Spinal cord (tissue), 10 donors: ENCODE measurements around the gene MTUS2. TPM values are rescaled to one million over a fixed set of nuclear protein-coding genes. Genes with fewer than 3 reads are reported as not detected.

Experiments
- DNase-seq, 6 donors: peaks; one replicate each; pipeline versions ENCODE4 v3.0.0 to v3.0.0-alpha.2; 2013 to 2015; ENCODE audit warnings: low spot score in 6 of 6, low read depth in 4 of 6
- H3K27ac ChIP-seq: one replicate; pipeline ENCODE4 v1.5.1; 2013; ENCODE audit warnings: low read depth, low read length, control low read depth
- H3K27me3 ChIP-seq: one replicate; pipeline ENCODE4 v1.6.1; 2013; ENCODE audit warnings: low read length; ENCODE audit not compliant: control insufficient read depth, insufficient read depth
- H3K36me3 ChIP-seq: one replicate; pipeline ENCODE4 v1.6.1; 2013; ENCODE audit warnings: low read length; ENCODE audit not compliant: control insufficient read depth, insufficient read depth
- H3K4me1 ChIP-seq: one replicate; pipeline ENCODE4 v1.6.1; 2013; ENCODE audit warnings: low read length; ENCODE audit not compliant: control insufficient read depth, insufficient read depth
- H3K4me3 ChIP-seq: one replicate; pipeline ENCODE4 v1.5.1; 2013; ENCODE audit warnings: low read depth, low read length, control low read depth
- H3K9me3 ChIP-seq: one replicate; pipeline ENCODE4 v1.6.1; 2013; ENCODE audit warnings: low read length; ENCODE audit not compliant: control insufficient read depth, insufficient read depth
- WGBS: methylation state at CpG from one replicate; pipeline ENCODE4 v1.1.5; 2013; ENCODE audit warnings: missing lambda C conversion rate; ENCODE audit not compliant: insufficient coverage; 5-methylcytosine and 5-hydroxymethylcytosine counted together
- polyA plus RNA-seq, 2 donors: library from polyadenylated mRNA; unstranded; fragments of 120-200 nt; gene quantifications; one replicate each; pipeline ENCODE4 v1.2.1, GENCODE V29; 2013; ENCODE audit not compliant: insufficient read length in 2 of 2
- total RNA-seq, 2 donors: library from RNA; depleted of rRNA in 1 of 2; stranded (reverse); fragments of 120-200 nt in 1 of 2; fragments of >200 nt in 1 of 2; gene quantifications; one replicate each; pipeline versions ENCODE4 v1.2.3 to v1.2.4, GENCODE V29; 2013 to 2014
- donor health status: healthy.

The MTUS2 gene
- total and polyA plus RNA-seq, 4 donors: 4.6 to 12.5 (median 10.1) TPM

DNA sequence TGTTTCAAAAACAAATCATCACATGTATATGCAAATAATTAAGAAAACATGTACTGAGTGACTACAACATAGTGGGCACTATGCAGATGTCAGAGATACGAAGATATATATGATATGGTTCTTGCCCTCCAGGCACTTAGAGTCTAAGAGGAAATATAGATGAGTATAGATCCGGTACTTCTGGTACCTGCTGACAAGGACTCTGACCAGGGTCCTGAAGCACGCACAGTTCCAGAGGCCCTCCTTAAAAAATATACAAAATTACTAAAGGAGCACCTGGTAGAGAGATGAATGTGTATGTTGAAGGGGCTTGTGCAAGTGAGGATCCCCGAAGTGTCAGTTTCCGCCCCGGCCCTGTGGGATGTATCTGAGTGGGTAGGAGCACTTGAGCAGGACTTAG lies 31.3 kb downstream of the MTUS2 start:
- no peak for DNase-seq
- no peaks in the 10 kb centered on the region for H3K27me3 ChIP-seq
- no peaks in the 10 kb centered on the region for H3K36me3 ChIP-seq
- no peaks in the 10 kb centered on the region for H3K9me3 ChIP-seq
- no peak overlapping the region for H3K27ac ChIP-seq
- no peaks in the 10 kb centered on the region for H3K4me1 ChIP-seq
- no peak overlapping the region for H3K4me3 ChIP-seq
- 100% methylated on average over 1 of the region's 6 CpGs for WGBS

DNA sequence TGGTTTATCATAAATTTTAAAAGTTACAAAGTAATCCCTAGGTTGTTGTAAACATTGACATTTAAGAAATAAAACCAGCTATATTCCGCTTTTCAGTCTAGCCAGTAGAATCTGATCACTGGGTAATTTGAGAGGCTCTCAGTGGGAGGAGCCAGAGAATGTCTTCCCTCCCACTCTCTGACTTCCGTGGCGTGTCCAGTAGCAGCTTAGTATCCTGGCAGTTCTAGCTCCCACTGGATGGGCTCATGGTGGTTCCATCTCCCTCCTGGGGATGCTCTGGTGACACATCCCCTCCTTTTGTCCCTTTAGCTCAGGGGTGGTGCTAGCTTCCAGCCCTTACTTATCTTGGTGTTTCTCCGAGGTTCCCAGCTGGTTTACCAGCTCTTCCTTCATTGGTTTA lies 34.5 kb downstream of the MTUS2 start:
- Histone ChIP-seq H3K36me3 (no peaks in the 10 kb centered on the region), H3K4me1 (no peaks in the 10 kb centered on the region), H3K4me3 (no peak overlapping the region), H3K27ac (no peak overlapping the region), H3K27me3 (no peaks in the 10 kb centered on the region), H3K9me3 (no peaks in the 10 kb centered on the region)
- WGBS: 72% methylated on average over 3 of the region's 4 CpGs
- DNase-seq: no peak

DNA sequence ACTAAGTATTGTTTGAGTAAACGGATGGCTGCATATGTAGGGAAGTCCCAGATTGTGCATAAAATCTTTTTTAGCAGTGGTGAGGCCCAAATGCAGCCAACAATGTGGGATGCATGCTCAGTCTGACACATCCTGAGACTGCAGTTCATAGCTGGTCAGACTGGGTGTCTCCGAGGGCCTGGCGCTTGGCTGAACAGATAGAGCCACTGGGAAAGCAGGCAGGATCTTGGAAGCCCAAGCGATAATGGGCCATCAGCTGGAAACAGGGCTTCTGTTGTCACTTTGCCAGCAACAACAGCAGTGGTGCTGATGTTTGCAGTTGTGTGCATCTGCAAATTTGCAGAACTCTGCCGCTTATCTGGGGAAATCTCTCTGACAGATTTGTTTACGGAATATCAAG lies 36.1 kb downstream of the MTUS2 start:
- Histone ChIP-seq H3K4me1 (no peaks in the 10 kb centered on the region), H3K27me3 (no peaks in the 10 kb centered on the region), H3K9me3 (no peaks in the 10 kb centered on the region), H3K4me3 (no peak overlapping the region), H3K27ac (no peak overlapping the region), H3K36me3 (no peaks in the 10 kb centered on the region)
- DNase-seq: peak in 1 of 6 donors; percentile 82
- 69% methylated on average over 6 of the region's 6 CpGs for WGBS

DNA sequence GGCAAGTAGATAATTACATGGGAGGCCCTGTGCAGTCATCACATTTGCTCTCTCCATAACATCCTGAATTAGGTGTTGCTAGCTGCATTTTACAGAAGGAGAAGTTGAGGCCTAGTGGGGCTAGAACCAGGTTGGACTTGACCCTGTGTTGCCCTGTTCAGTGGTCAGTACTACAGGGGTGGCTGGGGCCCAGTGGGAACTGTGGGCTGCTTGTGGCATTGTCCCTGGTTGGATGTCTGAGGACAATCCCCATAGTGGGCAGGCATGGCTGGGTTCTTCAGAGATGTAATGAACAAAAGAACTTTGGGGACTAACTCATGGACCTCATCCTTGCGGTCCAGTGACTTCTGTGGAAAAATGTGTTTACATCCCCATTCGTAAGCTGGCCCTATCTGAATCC lies 38.9 kb downstream of the MTUS2 start:
- no peak overlapping the region for H3K27ac ChIP-seq
- no peaks in the 10 kb centered on the region for H3K27me3 ChIP-seq
- H3K36me3 ChIP-seq: no peaks in the 10 kb centered on the region
- DNase-seq: no peak
- H3K4me1 ChIP-seq: no peaks in the 10 kb centered on the region
- WGBS: 70% methylated on average over 2 of the region's 2 CpGs
- H3K4me3 ChIP-seq: no peak overlapping the region
- H3K9me3 ChIP-seq: no peaks in the 10 kb centered on the region

DNA sequence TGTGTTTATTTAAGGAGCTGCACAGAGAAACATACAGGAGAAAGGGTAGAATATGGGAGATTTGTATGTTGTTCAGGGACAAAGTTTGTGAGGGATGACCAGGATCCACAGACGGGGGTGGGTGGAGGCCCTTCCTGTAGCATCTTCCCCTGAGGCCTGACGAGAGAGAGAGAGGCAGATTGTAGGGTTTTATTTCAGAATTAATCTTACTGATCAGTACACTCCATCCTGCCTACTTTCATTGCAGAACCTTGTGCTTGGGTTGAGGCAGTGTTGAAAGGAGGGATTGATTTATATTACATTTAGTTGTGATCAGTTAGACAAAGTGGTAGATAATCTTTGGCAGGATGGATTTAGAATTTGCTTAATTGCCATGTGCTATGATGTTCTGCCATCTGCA lies 39.6 kb downstream of the MTUS2 start:
- no peaks in the 10 kb centered on the region for H3K4me1 ChIP-seq
- no peaks in the 10 kb centered on the region for H3K9me3 ChIP-seq
- no peak overlapping the region for H3K27ac ChIP-seq
- no peaks in the 10 kb centered on the region for H3K36me3 ChIP-seq
- WGBS: 80% methylated on average over 1 of the region's 2 CpGs
- H3K4me3 ChIP-seq: no peak overlapping the region
- H3K27me3 ChIP-seq: no peaks in the 10 kb centered on the region
- peak in 1 of 6 donors; percentile 13 for DNase-seq

DNA sequence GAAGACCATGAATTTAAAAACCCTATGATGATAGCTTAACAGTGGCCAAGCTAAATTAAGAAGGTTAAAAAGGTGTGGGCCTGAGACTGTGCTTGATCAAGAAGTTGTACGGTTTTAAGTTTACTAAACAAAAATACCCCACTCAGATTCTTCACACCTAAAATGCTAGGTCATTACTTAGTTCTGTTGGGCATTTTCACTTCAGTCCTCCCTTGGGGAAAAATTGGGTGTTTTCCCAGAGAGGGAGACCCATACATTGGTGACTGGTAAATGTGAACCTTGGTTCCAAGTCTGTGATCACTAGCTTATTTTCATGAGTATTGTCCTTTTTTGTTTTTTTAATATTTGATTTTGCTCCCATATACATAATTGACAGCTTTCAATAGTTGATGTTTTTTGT lies 44.4 kb downstream of the MTUS2 start:
- no peak overlapping the region for H3K4me3 ChIP-seq
- H3K9me3 ChIP-seq: no peaks in the 10 kb centered on the region
- H3K36me3 ChIP-seq: no peaks in the 10 kb centered on the region
- no peaks in the 10 kb centered on the region for H3K27me3 ChIP-seq
- WGBS: no CpG with 5 or more reads among the region's 1 CpG
- H3K4me1 ChIP-seq: peaks cover 3% of the 10 kb centered on the region
- H3K27ac ChIP-seq: no peak overlapping the region
- no peak for DNase-seq

DNA sequence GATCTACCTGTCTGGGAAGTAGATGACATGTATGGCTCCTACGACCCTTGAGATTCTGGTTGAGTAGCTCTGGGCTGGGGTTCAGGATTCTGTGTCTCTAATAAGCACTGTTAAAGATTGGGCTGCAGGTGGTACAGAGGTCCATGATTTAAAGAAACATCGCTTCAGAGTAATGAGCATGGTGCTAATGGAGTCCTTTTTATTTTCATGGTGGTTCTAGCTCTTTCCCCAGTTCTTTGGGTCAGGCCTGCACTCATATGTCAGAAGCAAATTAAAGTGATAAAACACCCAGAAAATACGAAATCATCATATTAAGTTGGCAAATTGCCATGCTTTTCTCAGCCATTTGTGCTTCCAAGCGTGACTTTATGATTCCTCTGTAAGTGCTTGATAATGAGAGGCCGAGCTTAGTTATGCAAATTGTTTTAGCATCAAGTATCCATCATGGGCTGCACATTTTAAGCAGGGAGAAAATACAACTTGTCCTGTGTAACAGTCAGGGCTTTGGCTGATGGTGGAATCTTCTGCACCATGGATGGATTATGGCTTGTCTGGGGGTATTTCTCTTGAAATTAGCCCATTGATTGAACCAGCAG lies 45.1 kb downstream of the MTUS2 start:
- 82% methylated on average over 5 of the region's 5 CpGs for WGBS
- Histone ChIP-seq H3K27ac (no peak overlapping the region), H3K9me3 (no peaks in the 10 kb centered on the region), H3K27me3 (no peaks in the 10 kb centered on the region), H3K4me1 (peaks cover 3% of the 10 kb centered on the region), H3K4me3 (no peak overlapping the region), H3K36me3 (no peaks in the 10 kb centered on the region)
- DNase-seq: peak in 1 of 6 donors; percentile 83

DNA sequence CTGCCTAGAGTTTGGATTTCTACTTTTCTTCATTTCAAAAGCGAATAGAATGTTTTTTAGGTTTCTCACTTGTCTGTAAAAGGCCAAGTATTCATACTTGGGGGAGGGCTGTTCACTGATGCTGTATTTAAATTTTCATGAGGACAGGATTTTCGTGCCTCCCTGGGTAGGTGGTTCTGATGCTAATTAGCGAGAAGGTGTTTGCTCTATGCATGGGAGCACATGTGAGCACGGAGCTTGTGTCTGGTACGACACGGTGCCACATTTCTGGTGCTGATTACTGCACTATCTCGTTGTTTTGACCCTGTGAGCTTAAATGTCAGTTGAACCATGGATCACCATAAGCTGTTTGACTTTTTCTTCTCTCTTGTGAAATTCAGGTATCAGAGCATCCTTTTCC lies 45.8 kb downstream of the MTUS2 start:
- Histone ChIP-seq H3K27ac (no peak overlapping the region), H3K9me3 (no peaks in the 10 kb centered on the region), H3K27me3 (no peaks in the 10 kb centered on the region), H3K36me3 (no peaks in the 10 kb centered on the region), H3K4me3 (no peak overlapping the region), H3K4me1 (peaks cover 3% of the 10 kb centered on the region)
- 70% methylated on average over 6 of the region's 7 CpGs for WGBS
- DNase-seq: no peak

DNA sequence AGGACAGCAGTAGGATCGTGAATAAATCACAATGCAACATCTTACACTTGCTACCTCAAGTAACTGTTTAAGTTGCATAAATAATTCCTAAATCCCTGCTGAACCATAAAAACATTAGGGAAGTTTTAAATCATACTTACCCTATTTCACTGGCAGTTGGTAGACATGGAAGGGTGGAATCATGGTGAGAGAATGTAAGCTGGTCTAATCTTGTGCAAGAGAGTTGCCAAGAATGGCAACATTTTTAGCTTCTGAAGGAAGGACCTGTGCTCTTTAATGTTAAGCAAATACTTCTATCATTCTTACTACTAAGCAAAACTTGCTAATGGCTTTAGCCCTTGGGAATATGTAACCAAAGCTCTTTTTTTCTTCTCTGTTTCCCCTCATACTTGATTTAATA lies 46.8 kb downstream of the MTUS2 start:
- no peak overlapping the region for H3K4me3 ChIP-seq
- H3K27ac ChIP-seq: no peak overlapping the region
- no peaks in the 10 kb centered on the region for H3K27me3 ChIP-seq
- DNase-seq: no peak
- no CpG with 5 or more reads among the region's 1 CpG for WGBS
- no peaks in the 10 kb centered on the region for H3K9me3 ChIP-seq
- H3K4me1 ChIP-seq: peaks cover 3% of the 10 kb centered on the region
- no peaks in the 10 kb centered on the region for H3K36me3 ChIP-seq

DNA sequence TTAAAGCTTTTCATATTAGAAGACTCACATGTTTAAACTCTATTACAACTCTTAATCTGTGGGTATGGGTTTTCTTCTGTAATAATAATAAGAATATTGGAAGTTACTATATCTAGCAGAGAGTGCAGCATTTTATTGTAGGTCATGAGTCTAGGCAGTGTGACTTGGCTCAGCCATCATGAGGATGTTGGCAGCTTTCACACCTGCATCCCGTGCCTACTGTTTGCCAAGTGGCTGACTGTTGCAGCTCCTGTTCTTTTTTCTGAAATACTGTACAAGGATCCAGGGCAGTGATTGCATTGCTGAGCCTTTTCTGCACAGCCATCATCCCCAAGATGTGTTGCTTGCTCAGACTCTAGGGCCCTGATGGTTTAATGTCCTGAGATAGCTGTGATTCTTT lies 47.4 kb downstream of the MTUS2 start:
- peak in 1 of 6 donors; percentile 23 for DNase-seq
- Histone ChIP-seq H3K9me3 (no peaks in the 10 kb centered on the region), H3K36me3 (no peaks in the 10 kb centered on the region), H3K4me3 (no peak overlapping the region), H3K4me1 (peaks cover 3% of the 10 kb centered on the region), H3K27me3 (no peaks in the 10 kb centered on the region), H3K27ac (no peak overlapping the region)
- 100% methylated on average over 1 of the region's 1 CpG for WGBS
